ENCODE measurements around the gene CABP4.

CABP4 gene

DNA sequence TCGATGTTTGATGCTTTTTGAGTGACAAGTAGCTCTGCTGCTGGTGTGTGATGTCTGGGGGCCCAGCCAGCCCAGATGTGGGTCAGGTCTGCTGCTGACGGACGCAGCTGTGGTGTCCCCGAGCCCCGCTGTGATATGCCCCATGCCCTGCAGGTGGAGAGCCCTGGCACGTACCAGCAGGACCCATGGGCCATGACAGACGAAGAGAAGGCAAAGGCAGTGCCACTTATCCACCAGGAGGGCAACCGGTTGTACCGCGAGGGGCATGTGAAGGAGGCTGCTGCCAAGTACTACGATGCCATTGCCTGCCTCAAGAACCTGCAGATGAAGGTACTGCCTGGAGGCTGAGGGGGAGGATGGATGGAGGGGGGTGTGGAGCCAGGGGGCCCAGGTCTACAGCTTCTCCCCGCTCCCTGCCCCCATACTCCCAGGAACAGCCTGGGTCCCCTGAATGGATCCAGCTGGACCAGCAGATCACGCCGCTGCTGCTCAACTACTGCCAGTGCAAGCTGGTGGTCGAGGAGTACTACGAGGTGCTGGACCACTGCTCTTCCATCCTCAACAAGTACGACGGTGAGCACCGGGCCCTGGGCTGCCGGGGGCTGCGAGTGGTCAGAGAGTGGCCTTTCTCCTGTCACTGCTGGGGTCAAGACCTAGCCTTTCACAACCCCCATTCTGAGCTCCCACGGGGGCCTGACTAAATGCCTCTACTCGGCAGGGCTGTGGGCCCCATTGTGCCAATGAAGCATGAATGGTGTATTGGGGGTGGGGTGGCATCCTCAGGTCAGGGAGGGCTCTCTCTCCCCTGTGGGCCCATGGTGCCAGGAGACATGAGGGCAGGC, 35.0 kb downstream of the CABP4 start:
- intact Hi-C loops (cut with DNase I) = no loop called here
- no peak for DNase-seq

DNA sequence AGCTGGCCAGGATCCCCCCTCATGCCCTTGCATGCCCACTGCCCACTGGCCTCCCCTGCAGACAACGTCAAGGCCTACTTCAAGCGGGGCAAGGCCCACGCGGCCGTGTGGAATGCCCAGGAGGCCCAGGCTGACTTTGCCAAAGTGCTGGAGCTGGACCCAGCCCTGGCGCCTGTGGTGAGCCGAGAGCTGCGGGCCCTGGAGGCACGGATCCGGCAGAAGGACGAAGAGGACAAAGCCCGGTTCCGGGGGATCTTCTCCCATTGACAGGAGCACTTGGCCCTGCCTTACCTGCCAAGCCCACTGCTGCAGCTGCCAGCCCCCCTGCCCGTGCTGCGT, 35.5 kb downstream of the CABP4 start:
- intact Hi-C loops (cut with DNase I) = no loop called here

DNA sequence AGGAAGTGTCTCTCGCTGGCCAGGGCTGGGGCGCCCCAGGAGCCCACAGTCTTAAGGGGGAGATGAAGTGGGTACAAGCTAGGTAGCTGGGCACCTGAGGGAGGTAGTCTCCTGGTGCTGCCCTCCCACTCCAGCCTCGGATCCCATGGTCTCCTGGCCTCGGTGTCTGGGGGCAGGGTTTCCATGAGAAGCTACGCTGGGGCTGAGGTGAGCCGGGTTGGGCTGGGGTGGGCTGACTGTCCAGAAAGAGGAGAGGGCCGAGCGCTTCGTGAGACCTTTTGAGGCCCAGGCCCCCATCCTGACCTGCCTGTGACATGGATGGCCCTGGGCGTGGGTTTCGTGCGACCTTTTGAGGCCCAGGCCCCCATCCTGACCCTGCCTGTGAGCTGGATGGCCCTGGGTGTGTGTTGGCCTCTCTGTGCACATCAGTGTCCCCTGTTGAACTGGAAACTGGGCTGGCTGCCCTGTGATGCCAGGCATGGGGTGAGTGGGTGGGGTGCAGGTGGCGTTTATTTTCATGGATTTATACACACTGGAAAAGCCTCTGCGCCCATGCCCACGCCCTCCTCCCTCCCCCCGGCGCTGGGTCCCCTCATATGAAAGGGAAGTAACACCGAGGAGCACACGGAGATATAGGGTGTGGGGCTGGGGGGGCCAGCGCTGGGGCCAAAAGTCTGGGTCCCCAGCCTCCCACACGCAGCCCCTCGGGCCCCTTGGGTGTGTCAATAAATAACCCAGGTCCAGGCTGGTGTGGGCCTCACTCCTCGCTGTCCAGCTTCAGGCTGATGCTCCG, 36.3 kb downstream of the CABP4 start:
- DNase-seq = no peak
- intact Hi-C loops (cut with DNase I) = no loop called here

More for the DNA sequence above, 35.5 kb downstream of the CABP4 start:
- no peak for DNase-seq

DNA sequence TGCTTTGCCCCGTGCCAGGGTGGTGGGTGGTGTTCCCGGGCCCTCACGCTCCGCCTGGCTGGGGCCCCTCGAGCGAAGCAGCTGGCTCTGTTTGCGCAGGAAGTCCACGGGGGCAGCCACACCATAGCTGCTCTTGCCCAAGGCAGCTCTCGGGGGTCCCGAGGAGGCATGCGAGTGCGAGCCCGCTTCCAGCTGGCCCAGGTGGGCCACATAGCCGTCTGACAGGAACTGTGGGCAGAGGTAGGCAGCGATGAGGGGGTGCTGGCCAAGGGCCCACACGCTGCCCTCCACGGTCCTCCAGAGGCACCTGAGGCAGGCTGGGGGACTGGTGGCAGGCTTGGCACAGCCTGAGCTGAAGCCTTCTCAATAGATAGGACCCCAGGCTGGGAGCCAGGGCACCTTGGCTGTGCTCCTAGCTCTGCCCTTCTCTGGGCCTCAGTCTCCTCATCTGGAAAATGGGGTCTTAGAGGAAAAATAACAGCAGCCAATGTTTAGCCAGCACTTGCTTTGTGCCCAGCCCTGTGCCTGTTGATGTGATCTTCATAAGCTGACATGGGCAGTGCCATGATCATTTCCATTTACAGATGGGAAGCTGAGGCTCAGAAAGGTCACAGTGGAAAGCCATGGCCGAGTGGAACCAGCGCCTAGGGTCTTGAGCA, 37.0 kb downstream of the CABP4 start:
- DNase-seq = no peak
- intact Hi-C loops (cut with DNase I) = no loop called here

DNA sequence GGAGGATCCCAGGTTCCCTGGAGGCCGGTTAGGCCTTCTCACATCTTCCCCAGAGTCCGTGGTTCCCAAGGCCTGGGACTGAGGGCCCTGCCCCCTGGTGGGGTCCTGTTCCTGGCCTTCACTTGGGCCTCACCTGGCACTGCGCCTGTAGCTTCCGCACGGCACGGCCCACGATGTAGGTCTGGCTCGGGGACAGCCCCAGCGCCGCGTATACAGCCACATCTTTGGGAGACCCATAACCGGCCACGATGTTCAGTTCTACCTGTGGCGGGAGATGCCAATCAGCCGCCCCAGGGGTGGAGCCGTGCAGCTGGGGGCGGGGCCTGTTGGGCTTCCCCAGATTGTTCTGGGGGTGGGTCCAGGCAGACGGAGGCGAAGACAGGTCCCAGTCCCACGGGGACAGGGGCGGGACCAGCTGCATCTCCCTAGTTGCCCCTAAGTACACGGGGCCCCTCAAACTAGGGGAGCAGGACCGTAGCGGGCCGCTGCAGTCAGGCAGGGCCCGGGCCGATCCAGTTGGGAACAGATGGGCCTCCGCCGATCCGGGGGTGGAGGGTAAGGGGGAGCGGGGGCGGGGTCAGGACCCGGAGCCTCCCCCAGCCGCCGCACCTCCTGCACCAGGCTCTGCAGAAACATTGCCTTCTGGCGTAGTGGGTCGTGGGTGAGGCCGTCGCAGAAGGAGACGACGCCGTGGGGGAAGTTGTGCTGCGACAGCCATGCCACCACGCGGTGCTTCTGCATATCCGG, 37.8 kb downstream of the CABP4 start:
- no peak for DNase-seq
- intact Hi-C loops (cut with DNase I) = no loop called here

DNA sequence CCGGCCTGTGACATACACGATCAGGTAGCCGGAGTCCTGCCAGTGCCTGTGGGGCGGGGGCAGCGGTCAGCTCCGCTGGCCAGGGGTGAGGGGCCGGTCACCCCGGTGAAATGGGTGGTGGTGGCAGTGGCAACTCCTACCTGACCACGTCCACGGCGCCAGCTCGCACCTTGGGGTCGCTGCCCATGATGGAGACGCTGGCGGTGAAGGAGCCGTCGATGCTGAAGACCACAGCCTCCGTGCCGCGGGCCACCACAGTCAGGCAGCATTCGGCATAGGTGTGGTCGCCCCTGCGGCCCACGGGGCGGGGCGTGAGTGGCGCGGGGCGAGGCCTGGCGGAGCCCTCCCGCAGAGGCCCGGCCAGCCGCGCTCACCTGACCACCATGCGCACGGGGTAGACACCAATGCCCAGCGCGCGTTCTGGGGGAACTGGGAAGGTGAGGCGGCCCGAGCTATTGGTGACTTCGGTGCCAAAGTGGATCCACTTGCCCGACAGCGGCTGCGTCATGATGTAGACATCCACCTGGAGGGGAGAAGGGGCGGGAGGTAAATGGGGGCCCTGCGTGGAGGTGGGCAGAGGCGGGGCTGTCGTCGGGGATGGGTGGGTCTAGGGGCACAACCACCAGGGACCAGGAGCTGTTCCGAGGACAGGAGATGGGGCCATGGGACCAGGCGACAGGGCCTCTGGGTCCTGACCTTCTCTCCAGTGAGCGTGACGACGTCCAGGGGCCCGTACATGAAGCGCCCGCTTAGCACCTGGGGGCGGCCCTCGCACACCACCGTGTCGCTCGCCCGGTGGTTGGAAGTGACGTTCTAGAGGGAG, 38.6 kb downstream of the CABP4 start:
- DNase-seq = no peak
- intact Hi-C loops (cut with DNase I) = no loop called here

DNA sequence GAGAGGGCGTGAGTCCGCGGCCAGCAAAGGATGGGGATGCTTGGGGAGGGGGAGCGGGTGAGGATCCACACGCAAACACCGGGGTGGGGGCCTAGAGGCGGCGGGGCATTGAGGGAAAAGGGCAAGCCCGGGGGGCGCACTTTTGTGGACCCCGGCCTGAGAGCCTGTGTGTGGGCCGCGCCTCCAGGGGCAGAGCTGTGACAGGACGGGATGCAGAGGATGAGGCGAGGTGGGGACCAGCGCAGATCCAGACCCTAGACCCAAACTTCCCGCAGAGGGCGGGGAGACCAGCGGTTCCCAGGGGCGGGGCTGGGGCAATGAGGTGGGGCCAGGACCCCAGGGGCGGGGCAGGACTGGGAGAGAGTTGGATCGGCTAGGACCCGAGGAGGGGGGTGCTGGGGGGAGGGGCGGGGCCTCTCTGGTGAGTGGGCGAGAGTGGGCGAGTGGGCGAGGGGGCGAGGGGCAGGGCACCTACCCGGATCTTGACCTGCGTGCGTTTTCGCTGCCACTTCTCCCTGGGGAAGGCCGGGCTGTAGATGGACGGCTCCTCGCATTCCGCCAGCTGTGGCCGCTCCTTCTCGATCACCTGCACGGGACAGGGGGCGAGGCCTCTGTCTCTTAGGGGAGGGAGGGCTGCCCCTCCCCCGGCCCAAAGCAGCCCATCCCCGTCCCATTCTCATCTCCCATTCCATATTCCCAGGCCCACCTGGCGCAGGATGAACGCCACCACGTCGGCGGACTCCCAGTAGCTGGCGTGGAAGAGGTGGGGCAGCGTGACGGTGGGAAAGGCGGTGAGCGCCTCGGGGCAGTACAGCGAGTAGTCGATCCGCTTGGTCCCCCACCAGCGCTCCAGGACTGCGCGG, 39.4 kb downstream of the CABP4 start:
- intact Hi-C loops (cut with DNase I) = no loop called here
- DNase-seq = no peak

DNA sequence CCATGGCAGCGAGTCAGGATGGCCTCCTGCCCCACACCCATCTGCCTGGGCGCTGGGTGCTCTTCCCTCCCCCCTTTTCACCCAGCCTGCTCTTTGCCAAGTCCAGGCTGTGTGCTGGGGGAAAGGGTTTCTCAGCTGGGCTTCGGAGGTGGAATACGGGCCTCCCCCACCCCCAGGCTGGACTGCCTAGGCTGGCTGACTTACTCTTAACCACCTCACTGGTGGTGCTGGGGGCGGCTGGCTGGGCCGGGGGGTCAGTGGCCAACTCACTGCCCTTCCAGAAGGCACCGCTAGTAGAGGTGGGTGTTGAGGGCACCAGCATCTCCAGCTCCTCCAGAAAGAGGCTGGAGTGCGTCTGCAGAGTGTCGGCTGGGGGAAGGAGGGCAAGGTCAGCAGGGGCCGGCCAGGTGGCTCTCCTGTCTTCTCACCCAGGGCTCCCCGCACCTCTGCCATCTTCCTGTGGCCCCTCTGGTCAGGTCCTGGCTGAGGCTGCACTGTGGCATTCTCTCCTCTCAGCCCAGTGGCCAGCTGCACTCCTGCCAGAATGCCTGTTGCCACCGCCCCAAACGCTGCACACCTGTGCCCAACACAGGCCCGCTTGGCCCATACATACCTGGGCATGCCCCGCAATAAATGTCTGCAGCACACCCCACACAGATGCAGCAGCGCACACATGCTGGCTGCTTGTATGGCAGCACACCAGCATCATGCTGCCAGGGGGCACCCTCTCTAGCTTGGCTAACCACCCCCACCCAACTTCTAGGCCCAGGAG, 40.3 kb downstream of the CABP4 start:
- intact Hi-C loops (cut with DNase I) = no loop called here
- DNase-seq = no peak

DNA sequence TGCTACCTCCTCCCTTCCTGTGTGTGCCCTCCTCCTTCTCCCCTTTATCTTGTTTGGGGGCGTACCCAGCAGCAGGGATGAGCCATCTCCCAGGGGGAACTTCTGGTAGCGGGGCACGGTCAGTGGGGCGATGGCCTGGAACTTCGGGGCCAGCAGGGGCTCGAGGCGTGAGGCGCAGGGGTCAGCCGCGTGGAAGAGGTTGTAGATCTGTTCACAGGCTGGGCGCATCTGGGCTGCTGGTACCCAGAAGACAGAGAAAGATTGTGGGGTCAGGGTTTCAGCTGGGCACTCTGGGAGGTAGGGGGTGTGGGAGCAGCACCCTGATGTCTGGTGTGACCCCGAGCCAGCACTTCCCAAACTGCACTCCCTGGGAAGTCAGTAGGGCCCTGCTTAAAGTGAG, 41.0 kb downstream of the CABP4 start:
- intact Hi-C loops (cut with DNase I) = no loop called here
- DNase-seq = no peak

DNA sequence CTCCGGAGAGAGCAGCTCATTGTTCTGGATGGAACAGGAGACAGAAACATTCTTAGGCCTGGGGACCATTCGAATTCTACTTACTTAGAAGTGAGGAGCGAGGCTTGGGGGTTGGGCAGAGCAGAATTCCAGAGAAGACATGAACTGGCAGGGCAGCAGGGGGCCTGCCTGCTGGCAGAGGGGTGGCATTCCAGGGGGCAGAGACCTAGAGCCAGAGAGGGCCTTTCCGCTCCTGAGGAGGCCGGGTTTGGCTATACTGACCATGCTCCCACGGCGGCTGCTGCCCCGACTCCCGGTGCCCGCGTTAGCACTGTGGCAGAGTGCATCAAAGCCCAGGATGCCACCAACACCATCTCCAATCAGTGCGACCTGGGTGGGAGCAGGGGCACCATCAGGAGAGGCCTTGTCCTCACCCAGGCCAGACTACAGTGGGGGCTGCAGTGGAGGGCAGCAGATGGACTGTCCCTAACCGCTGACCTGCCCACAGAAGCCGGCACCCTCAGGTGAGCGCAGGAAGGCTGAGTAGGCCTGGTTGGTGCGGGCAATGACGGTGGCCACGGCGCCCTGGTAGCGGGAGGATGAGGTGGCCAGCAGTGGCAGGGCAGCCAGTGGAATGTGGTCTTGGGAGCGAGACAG, 42.6 kb downstream of the CABP4 start:
- intact Hi-C loops (cut with DNase I) = no loop called here

DNA sequence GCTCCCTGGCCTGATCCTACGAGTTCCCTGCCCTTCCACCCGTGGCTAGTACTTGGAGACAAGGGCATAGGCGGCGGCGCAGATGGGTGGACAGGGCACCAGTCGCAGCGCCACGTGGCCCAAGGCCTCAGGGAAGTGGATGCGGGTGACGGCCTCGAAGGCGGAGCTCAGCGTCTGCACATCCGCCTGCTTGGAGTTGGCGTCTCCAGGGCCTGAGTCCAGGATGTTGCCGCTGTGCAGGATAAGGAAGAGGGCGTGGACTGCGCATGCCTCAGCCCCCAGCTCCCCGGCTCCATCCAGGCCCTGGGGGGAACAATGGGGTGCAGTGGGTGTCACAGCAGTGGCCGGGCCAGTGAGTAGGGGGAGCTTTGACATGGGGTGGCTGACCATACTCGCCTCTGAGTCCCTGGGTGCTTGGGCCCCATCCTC, 43.4 kb downstream of the CABP4 start:
- DNase-seq = no peak
- intact Hi-C loops (cut with DNase I) = no loop called here

More for the DNA sequence above, 42.6 kb downstream of the CABP4 start:
- DNase-seq = no peak

DNA sequence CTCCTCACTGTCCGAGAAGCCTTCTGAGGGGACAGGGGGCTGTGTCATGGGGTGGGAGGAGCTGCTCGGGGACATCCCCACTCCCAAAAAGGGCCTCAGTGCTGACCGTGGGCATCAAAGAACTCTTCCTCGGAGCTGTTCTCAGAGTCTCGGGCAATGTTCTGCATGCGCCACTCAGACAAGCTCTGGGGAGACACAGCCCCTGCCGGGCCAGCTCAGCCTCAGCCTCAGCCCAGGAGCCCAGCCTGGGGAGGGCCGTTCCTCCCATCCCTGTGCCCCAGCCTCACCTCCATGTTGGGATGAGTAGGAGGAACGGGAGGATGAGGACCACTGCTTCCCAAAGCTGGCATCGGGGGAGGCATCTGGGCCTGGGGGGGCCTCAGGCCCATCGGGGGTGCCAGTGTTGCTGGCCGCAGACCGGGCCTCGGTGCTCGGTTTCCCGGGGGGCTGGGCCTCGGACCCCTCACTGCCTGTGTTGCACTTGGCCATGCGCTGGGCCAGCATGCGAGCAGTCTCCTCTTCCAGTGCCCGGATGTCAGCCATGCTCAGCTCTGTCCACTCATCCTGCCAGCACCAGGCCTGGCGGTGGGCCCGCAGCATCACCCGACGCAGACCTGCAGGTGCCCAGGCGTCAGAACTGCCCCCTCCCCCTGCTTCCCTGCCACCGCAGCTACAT, 44.8 kb downstream of the CABP4 start:
- no peak for DNase-seq
- intact Hi-C loops (cut with DNase I) = no loop called here

DNA sequence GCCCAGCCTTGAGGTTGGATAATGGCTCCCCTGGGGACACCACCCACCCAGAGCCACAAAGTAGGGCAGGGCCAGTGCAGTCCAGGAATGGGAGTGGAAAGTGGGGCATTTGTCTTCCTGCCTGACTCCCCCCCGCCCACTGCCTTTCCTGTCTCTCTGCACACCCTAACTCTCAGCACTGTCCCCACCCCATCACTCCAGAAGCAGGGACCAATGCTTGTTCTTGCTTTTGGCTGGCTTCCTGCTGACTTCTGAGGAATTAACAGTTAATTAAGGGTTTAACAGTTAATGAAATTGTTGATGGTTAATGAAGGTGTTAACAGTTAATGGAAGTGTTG, 45.3 kb downstream of the CABP4 start:
- intact Hi-C loops (cut with DNase I) = no loop called here

DNA sequence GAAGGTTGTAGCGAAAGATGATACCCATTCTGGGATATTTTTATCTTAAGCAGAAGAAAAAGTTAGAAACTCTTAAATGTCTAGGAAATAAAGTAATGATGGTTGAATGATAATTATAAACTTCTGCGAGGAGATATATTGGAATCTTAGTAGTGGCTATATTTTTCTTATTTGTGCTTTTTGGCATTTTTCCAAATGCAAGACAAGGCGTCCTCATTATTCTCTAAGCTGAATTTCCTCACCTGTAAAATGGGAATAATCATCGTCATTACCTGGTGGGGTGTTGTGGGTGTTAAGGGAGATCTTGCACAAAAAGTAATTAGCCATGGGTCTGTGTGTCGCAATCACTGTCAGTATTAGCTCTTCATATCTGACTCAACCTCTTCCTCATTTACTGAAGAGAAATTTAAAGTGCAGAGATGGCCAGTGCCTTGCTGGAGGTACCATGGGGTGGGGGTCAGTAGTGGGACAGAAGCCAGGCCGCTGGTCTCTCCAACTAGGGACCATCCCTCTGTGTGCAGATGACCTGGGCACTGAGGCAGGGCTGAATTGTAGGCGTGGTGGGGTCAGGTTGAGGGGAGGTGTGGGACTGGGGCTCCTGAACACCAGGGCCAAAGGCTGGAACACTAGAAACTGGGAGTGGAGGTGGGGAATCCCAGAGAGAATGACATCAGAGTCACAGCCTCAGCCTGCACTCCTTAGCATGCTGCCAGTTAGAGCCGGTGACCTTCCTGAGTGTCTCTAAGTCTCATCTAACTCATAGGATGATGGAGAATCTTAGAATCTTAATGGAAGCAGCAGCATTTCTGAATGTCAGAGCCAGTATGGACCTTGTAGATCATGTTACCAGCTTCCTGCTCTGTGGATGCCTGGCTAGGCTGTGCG, 45.9 kb downstream of the CABP4 start:
- no peak for DNase-seq
- intact Hi-C loops (cut with DNase I) = no loop called here

More for the DNA sequence above, 45.3 kb downstream of the CABP4 start:
- no peak for DNase-seq

DNA sequence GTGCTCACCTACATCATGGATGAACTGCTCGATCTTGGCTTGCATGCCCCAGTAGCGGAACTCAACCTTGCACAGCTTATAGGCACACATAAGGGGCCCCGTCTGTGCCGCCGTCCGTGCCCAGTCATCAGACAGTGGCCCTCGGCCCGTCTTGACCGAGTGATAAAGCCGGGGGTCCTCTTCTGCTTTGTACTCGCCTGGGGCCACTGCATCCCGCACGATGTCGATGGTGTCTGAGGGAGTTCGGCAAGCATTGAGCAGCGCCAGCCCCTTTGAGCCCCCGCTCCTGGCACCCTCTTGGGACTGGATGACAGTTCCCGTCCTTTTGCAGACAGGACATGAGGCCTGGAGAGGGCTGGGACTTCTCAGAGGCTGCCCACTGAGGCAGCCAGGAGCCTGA, 46.7 kb downstream of the CABP4 start:
- DNase-seq = no peak
- intact Hi-C loops (cut with DNase I) = no loop called here
